HL-60 (cell line): Measurements from ENCODE around the gene DHX16.
A peak's percentile ranks its signal among the peaks of the same experiment; 100 is the strongest.

ENCODE experiments used
- DNase-seq, 2 experiments: peaks; one replicate each; pipeline ENCODE4 v3.0.0-alpha.2; 2010 to 2020; ENCODE audit warnings: low read depth in 1 of 2, low spot score in 1 of 2
- H3K27ac ChIP-seq: fragments of 250-450 bp; sonication (Bioruptor Pico); replicated peaks from 2 replicates; pipeline ENCODE4 v1.5.1; 2020; ENCODE audit warnings: mild to moderate bottlenecking, moderate library complexity
- H3K27me3 ChIP-seq: fragments of 250-450 bp; sonication (Bioruptor Pico); 2 replicates; pipeline ENCODE4 v1.5.1; 2021; ENCODE audit warnings: mild to moderate bottlenecking, moderate library complexity; ENCODE audit not compliant: insufficient read depth, poor library complexity, severe bottlenecking
- H3K4me3 ChIP-seq: replicated peaks from 2 replicates; pipeline ENCODE4 v1.5.1; 2011; ENCODE audit warnings: mild to moderate bottlenecking, control low read depth, low read length; ENCODE audit not compliant: insufficient read depth
- GABPA ChIP-seq: IDR thresholded peaks from 2 replicates; pipeline ENCODE4 v1.6.1; 2012; ENCODE audit warnings: low read depth
- POLR2AphosphoS5 ChIP-seq: IDR thresholded peaks from 2 replicates; pipeline ENCODE4 v1.6.1; 2012; ENCODE audit warnings: low read depth
- SPI1 ChIP-seq: IDR thresholded peaks from 2 replicates; pipeline ENCODE4 v1.6.1; 2012; ENCODE audit warnings: low read depth, mild to moderate bottlenecking, borderline replicate concordance
- TF ChIP-seq, protein P1 (sequence below): IDR thresholded peaks from 2 replicates; pipeline ENCODE4 v1.6.1; 2012; ENCODE audit warnings: low read depth; ENCODE audit not compliant: insufficient replicate concordance
- TF ChIP-seq, protein P2 (sequence below): IDR thresholded peaks from one replicate; pipeline ENCODE4 v1.5.1; 2011; ENCODE audit warnings: low read length, control low read depth, inconsistent platforms; ENCODE audit not compliant: insufficient read depth

Gene DHX16

DNA sequence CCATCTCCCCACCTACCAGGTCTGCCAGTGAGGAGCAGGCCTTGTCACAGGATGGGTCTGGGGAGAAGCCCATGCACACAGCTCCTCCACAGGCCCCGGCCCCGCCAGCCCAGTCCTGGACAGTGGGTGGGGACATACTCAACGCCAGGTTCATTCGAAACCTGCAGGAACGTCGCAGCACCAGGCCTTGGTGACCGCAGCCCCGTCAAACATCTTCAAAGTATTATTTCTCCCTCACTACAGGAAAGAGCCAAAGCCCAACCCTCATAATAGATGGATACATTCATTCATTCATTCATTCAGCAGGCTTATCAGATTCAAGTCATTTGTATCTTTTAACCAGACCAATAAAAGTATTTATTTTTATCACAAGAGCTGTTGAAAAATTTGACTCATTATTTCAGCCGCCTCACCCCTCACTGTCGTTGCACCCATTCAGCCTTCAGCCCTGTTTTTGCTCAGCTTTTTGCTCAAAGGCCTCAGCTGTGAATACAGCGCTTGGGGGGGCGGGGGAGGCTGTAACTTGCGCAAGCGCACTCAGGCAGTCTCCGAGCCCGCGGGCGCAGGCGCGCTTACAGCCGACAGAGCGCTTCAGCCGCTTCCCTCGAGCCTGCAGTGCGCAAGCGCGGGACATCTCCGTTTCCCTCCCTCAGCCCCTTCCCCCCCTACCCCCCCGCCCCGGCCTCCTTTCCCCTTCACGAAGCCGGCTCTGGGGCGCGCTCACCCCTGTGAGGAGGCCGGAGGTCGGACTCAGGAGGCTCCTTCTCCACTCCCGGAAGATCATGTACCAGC lies 26.2 kb downstream of the DHX16 start, which contains the start of gene C6orf136:
C6orf136 (plus strand) TSS at position 684 of the 792 bp plus-strand sequence; CDS start at position 783, 99 bp downstream.
- TF ChIP-seq POLR2AphosphoS5 (no peak), GABPA (no peak), SPI1 (no peak)
- TF ChIP-seq, protein P1, sequence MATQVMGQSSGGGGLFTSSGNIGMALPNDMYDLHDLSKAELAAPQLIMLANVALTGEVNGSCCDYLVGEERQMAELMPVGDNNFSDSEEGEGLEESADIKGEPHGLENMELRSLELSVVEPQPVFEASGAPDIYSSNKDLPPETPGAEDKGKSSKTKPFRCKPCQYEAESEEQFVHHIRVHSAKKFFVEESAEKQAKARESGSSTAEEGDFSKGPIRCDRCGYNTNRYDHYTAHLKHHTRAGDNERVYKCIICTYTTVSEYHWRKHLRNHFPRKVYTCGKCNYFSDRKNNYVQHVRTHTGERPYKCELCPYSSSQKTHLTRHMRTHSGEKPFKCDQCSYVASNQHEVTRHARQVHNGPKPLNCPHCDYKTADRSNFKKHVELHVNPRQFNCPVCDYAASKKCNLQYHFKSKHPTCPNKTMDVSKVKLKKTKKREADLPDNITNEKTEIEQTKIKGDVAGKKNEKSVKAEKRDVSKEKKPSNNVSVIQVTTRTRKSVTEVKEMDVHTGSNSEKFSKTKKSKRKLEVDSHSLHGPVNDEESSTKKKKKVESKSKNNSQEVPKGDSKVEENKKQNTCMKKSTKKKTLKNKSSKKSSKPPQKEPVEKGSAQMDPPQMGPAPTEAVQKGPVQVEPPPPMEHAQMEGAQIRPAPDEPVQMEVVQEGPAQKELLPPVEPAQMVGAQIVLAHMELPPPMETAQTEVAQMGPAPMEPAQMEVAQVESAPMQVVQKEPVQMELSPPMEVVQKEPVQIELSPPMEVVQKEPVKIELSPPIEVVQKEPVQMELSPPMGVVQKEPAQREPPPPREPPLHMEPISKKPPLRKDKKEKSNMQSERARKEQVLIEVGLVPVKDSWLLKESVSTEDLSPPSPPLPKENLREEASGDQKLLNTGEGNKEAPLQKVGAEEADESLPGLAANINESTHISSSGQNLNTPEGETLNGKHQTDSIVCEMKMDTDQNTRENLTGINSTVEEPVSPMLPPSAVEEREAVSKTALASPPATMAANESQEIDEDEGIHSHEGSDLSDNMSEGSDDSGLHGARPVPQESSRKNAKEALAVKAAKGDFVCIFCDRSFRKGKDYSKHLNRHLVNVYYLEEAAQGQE, result no peak
- TF ChIP-seq, protein P2, sequence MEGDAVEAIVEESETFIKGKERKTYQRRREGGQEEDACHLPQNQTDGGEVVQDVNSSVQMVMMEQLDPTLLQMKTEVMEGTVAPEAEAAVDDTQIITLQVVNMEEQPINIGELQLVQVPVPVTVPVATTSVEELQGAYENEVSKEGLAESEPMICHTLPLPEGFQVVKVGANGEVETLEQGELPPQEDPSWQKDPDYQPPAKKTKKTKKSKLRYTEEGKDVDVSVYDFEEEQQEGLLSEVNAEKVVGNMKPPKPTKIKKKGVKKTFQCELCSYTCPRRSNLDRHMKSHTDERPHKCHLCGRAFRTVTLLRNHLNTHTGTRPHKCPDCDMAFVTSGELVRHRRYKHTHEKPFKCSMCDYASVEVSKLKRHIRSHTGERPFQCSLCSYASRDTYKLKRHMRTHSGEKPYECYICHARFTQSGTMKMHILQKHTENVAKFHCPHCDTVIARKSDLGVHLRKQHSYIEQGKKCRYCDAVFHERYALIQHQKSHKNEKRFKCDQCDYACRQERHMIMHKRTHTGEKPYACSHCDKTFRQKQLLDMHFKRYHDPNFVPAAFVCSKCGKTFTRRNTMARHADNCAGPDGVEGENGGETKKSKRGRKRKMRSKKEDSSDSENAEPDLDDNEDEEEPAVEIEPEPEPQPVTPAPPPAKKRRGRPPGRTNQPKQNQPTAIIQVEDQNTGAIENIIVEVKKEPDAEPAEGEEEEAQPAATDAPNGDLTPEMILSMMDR, result no peak
- Histone ChIP-seq H3K4me3 (peak within 1 kb of the TSS; percentile 96), H3K27me3 (no peaks in the 10 kb centered on the region), H3K27ac (peak within 1 kb of the TSS; percentile 93)
- DNase-seq, result peak; percentile 77 to 93

DNA sequence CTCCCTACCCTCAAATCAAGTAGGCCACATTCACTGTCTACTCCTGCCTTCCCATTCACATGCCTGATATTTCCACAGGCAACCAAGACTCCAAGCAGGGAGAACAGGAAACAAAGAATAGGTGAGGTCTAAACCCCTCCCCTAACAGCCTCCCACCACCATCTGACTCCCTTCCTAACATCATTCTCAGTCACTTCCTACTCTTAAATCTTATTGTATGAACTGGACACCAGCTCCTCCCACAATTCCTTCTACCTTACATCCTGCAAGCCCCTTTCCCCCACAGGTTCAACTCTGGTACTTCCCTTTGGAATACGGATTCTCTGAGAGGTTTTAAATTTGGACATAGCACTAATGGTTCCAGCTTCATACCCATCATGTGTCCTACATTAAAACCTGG lies 26.8 kb downstream of the DHX16 start:
- TF ChIP-seq GABPA, result no peak
- TF ChIP-seq, protein P1, result no peak
- TF ChIP-seq, protein P2, result no peak
- no peak for TF ChIP-seq POLR2AphosphoS5
- TF ChIP-seq SPI1, result no peak
- no peak for DNase-seq
- Histone ChIP-seq H3K27me3 (no peaks in the 10 kb centered on the region), H3K4me3 (no peak overlapping the region), H3K27ac (no peak overlapping the region)

DNA sequence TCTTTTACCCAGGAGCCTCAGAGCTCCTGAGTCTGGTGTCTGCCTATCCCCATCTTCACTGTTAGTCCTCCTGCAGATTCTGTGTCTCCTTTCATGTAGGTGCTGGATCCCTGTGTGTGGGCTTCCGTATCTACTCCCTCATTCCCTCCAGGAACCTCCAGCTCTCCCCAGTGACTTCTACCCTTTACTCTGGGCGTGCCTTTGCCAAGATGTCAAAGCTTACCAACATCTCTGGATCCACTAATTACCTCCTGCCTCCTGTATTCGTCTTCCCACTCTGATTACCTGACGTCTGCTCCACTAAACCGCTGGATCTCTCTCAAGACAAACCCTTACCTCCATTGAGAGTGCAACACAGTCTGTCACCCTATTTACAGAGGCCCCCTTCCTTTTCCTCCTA lies 28.0 kb downstream of the DHX16 start:
- TF ChIP-seq, protein P1, result no peak
- no peak overlapping the region for H3K4me3 ChIP-seq
- no peak overlapping the region for H3K27ac ChIP-seq
- DNase-seq, result no peak
- H3K27me3 ChIP-seq, result no peaks in the 10 kb centered on the region
